Measurements from ENCODE around the gene CARMIL1. TPM values are rescaled to one million over a fixed set of nuclear protein-coding genes. Genes with fewer than 3 reads are reported as not detected.
A peak's percentile ranks its signal among the peaks of the same experiment; 100 is the strongest.

The CARMIL1 gene
- total RNA-seq, 1 donor from 2014 or later, result 30.4 TPM

DNA sequence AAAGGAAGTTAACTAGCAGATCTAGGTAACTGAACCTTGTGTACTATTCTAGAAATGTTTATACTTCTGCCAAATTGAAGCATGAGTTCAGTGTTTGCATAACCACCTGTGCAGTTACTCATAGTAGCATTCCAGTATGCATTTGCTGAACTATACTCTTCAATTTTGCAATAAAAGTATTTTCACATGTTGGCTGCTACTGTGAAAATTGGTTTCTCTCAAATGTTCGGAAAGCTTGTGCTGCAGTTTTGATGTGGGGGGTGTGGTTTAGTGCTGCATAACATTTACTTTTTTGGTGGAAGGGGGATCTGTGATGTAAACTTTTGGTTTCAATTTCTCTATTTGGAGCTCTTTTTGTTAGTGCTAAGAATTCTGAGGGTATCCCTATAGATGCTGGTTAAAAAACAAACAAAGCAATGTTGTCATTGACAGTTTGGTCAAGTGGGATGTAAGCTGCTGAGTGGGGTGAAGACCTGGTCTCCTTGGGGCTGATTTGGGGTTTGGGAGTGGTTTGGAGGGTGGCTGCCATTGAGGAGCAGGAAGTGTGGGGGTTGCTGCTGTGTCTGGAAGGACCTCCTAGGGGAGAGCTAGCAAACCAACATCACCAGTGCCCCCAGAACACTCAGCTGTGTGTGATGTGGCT, 87.8 kb downstream of the CARMIL1 start:
- peaks cover 50% of the 10 kb centered on the region for H3K4me1 ChIP-seq
- H3K9me3 ChIP-seq, result no peaks in the 10 kb centered on the region
- H3K36me3 ChIP-seq, result no peaks in the 10 kb centered on the region
- ATAC-seq (peak in 1 of 2 donors; percentile 66), DNase-seq (no peak)
- no peaks in the 10 kb centered on the region for H3K27me3 ChIP-seq (ENCODE audit: low read depth)
- TF ChIP-seq, protein P1, sequence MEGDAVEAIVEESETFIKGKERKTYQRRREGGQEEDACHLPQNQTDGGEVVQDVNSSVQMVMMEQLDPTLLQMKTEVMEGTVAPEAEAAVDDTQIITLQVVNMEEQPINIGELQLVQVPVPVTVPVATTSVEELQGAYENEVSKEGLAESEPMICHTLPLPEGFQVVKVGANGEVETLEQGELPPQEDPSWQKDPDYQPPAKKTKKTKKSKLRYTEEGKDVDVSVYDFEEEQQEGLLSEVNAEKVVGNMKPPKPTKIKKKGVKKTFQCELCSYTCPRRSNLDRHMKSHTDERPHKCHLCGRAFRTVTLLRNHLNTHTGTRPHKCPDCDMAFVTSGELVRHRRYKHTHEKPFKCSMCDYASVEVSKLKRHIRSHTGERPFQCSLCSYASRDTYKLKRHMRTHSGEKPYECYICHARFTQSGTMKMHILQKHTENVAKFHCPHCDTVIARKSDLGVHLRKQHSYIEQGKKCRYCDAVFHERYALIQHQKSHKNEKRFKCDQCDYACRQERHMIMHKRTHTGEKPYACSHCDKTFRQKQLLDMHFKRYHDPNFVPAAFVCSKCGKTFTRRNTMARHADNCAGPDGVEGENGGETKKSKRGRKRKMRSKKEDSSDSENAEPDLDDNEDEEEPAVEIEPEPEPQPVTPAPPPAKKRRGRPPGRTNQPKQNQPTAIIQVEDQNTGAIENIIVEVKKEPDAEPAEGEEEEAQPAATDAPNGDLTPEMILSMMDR (IDR thresholded peaks at IDR 0.05), result no peak
- intact Hi-C loops (cut with DNase I), result no loop called here
- H3K27ac ChIP-seq, result no peak overlapping the region
- no peak overlapping the region for H3K4me3 ChIP-seq

DNA sequence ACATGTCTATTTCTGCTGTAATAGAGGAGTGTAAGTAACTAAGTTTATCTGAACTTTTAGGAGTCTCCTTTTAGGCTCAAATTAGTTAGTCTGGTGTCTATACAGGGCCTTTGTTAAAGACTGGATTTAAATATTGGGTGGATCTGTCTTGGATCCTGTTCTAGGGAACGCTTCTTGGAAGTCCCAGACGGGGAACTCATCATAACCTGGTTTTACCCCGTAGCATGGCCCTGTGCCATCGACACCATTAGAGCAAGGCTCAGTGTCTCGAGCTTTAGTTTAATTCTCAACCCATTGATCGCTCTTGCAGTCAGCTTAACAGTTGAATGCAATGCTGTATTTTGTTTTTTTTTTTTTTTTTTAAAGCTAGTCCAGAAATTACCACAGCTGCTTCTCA, 89.9 kb downstream of the CARMIL1 start:
- H3K4me3 ChIP-seq, result no peak overlapping the region
- TF ChIP-seq, protein P1 (IDR thresholded peaks at IDR 0.05), result no peak
- peak overlapping the region; percentile 44 for H3K27ac ChIP-seq
- peaks cover 39% of the 10 kb centered on the region for H3K4me1 ChIP-seq
- H3K27me3 ChIP-seq (ENCODE audit: low read depth), result no peaks in the 10 kb centered on the region
- H3K9me3 ChIP-seq, result no peaks in the 10 kb centered on the region
- ATAC-seq (peak in 1 of 2 donors; percentile 15), DNase-seq (no peak)
- H3K36me3 ChIP-seq, result no peaks in the 10 kb centered on the region
- intact Hi-C loops (cut with DNase I), result no loop called here

DNA sequence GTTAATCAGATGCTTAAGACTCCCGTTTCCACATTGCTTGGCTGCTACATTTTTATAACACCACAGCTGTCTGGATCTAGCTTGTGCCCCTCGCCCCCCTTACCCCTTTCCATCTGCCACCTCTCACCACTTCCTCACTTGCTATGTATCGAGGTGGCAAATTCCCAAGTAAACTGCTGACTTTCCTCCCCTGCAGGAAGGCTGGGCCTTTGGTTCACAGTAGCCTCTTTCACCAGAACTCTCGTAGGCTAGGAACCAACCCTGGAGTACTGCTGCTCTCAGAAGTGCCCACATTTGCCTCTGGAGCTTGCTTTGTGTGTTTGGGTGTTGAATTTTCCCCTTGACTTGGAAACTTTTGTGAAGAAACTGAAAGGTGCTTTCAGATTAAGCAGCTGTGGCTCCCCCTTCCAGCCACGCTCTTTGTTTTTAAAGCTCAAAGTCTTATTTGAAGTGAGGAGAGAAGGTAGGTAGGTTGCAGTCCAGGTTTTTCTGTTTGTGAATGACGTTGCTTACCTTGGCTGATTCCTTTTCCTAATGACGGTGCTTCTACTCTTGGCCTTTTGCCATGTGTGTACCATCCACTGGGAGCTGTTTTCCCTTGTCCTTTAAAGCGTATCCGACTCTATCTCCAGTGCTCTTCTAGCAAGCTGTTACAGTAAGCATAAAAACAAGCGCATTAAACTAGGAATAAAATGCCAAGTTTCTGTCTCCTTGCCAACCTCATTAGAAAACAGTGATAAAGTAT, 90.4 kb downstream of the CARMIL1 start:
- H3K9me3 ChIP-seq, result peaks cover 4% of the 10 kb centered on the region
- no peak overlapping the region for H3K4me3 ChIP-seq
- DNase-seq (no peak), ATAC-seq (peak; percentile 55 to 61)
- peaks cover 39% of the 10 kb centered on the region for H3K4me1 ChIP-seq
- H3K36me3 ChIP-seq, result no peaks in the 10 kb centered on the region
- no peaks in the 10 kb centered on the region for H3K27me3 ChIP-seq (ENCODE audit: low read depth)
- intact Hi-C loops (cut with DNase I), result no loop called here
- TF ChIP-seq, protein P1 (IDR thresholded peaks at IDR 0.05), result no peak
- peak overlapping the region; percentile 44 for H3K27ac ChIP-seq

DNA sequence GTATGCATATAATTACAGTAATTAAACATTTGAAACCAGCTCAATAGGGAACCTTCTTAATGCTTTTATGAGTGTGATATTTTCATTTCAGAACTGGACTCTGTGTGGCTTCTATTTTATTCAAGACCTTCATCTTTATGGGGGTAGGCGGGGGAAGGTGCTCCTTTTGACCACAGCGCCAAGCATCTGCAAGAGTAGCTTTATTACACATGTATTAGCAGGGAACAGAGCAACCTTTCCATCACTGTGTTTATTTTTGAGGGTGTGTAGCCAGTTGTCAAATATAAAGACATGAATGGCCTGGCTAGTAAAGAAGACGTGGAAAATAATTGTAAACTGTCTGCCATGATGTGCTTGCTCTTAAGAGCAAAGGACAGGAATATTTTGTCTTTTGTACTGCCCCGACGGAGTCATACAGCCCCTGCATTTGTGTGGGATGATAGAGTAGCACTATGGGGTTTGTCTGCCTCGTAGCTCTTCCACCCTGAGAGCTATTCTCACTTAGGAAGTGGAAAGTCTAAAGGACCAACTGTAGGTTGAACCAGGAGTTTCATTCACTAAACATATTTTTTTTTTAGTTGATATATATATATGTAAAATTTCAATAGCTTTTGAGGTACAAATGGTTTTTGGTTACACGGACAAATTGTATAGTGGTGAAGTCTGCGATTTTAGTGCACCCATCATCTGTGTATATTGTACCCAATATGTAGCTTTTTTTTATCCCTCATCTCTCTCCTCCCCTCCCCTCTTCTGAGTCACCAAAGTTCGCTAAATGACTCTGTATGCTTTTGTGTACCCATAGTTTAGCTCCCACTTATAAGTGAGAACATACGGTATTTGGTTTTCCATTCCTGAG, 91.2 kb downstream of the CARMIL1 start:
- no peak for ATAC-seq
- Histone ChIP-seq H3K36me3 (no peaks in the 10 kb centered on the region), H3K4me3 (no peak overlapping the region), H3K4me1 (peaks cover 39% of the 10 kb centered on the region), H3K27ac (no peak overlapping the region), H3K27me3 (ENCODE audit: low read depth) (no peaks in the 10 kb centered on the region), H3K9me3 (peaks cover 12% of the 10 kb centered on the region)
- intact Hi-C loops (cut with DNase I), result no loop called here
- DNase-seq, result no peak
- TF ChIP-seq, protein P1 (IDR thresholded peaks at IDR 0.05), result no peak

DNA sequence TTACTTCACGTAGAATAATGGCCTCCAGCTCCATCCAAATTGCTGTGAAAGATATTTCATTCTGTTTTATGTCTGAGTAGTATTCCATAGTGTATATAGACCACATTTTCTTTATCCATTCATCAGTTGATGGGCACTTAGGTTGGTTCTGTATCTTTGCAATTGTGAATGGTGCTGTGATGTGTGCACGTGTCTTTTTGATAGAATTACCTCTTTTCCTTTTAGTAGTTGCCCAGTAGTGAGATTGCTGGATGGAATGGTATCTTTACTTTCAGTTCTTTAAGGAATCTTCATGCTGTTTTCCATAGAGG, 91.8 kb downstream of the CARMIL1 start:
- Histone ChIP-seq H3K4me1 (peaks cover 38% of the 10 kb centered on the region), H3K27me3 (ENCODE audit: low read depth) (no peaks in the 10 kb centered on the region), H3K9me3 (peaks cover 17% of the 10 kb centered on the region), H3K4me3 (no peak overlapping the region), H3K27ac (no peak overlapping the region), H3K36me3 (no peaks in the 10 kb centered on the region)
- ATAC-seq, result no peak
- DNase-seq, result no peak
- intact Hi-C loops (cut with DNase I), result no loop called here
- TF ChIP-seq, protein P1 (IDR thresholded peaks at IDR 0.05), result no peak

All from lower lobe of right lung (tissue), 2 donors.